Measurements from ENCODE around the gene DUSP16.
"Not testable (repeated sequence)": the region's sequence is repeated elsewhere in the genome, so short reads cannot be mapped to it uniquely, and the experiment has no call there.

Gene DUSP16

DNA sequence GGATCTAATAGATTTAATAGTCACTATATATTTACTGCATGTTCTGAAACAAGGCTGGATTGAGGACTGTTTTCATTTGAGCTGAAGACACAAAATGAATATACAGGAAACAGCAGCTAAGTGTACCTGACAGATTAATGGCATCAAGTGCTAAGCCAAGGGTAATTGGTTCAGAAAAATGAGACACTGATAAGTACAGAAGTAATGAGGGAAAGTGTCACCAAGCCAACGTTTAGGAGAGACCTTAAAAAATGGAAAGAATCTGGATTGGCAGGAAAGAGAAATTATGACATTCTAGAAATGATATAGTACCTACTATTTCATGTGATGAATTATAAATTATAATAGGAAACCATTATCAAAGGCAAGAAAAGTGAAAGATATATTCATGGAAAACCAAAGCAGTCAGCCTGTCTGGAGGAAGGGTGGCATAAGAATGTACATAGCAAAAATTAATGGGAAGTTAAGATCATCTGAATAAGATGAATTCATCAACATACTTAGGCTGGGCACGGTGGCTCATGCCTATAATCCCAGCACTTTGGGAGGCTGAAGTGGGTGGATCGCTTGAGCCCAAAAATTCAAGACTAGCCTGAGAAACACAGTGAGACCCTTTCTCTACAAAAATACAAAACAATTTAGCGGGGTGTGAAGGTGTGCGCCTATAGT lies 21.0 kb upstream of the DUSP16 start:
- DNase-seq: no peak

DNA sequence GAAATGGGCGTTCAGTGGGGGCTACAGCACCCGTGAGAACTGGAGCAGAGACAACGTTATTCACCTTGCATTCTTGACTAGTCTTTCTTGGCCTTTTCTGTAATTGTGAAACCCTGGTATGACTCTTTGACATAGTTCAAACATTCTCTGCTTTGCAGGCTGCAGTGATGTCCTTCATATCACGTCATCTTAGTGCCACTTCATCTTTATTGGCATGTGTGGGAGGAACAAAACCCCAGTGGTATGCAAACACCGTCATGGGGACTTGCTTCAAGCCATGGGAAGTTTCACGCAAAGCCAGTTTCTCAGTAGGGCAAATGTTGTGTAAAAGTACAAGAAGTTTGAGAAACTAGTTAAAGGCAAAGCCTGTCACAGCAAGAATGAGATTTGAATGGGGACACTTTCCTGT lies 20.2 kb upstream of the DUSP16 start:
- no peak for DNase-seq

DNA sequence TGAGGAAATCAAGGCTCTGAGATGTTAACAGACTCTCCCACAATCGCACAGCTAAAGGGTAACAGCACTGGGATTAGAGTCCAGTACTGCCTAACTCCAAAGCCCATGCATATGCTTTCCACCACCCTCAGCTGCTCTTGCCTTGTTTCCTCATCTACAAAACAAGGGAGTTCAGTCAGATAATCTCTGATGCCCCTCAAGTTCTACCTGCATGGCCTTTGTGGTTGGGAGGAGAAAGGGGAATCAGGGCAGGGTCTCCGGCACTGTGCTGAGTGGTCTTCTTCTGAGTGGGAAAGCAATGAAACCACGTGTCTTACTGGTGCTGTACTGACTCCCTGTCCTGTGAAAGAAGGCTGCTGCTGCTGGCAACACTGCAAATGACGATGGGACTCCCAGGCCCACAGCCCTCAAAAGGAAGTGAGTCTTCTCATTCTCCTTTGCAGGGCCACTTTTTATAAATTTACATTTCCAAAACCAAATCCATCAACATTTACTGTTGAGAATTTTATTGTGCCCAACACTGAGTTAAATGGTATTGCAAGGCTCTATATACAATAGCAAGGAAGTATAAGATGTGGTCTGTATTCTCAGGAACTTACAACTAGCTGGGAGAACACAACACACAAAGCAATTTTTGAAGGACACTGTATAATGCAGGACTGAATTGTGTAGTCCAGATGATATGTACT lies 19.7 kb upstream of the DUSP16 start:
- DNase-seq: no peak

DNA sequence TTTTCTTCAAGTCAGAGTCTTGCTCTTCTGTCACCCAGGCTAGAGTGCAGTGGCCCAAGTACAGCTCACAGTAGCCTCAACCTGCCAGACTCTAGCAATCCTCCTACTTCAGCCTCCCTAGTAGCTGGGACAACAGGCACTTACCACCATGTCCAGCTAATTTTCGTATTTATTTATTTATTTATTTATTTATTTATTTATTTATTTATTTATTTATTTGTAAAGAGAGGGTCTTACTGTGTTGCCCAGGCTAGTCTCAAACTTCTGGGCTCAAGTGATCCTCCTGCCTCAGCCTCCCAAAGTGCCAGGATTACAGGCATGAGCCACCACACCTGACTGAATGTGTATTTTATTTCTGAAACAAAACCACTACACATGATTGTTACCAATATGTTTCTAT lies 18.1 kb upstream of the DUSP16 start:
- not testable (repeated sequence) for DNase-seq

DNA sequence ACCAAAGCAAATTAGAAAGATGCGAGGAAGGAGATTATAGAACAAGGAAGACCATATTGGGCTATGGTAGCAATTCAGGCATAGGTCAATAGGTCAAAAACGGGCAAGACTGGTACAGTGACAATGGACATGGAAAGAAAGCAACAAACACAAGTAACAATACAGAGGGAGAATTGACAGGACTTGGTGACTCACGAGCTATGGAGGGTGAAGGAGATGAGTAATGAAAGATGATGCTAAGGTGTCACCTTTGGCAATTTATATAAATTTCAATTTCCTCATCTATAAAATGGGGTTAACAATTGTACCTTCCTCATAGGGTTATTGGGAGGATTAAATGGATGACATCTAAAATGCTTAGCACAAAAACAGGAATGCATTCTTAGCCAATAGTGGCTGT lies 15.1 kb upstream of the DUSP16 start:
- no peak for DNase-seq

DNA sequence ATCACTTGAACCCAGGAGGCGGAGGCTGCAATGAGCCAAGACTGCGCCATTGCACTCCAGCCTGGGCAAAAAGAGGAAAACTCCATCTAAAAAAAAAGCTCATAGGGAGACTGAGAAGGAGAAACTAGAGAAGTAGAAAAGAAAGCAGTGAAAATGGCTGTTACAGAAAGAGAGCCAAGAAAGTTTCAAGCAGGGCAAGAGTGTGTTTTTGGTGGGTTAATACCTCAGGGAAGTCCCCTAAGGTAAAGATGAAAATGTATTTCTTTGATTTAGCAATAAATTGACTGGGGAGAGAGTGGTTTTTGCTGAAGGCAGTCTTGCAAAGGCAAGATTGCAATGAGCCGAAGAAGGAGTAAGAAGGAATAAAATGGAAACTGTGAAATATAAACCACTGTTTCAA lies 10.0 kb upstream of the DUSP16 start:
- no peak for DNase-seq

DNA sequence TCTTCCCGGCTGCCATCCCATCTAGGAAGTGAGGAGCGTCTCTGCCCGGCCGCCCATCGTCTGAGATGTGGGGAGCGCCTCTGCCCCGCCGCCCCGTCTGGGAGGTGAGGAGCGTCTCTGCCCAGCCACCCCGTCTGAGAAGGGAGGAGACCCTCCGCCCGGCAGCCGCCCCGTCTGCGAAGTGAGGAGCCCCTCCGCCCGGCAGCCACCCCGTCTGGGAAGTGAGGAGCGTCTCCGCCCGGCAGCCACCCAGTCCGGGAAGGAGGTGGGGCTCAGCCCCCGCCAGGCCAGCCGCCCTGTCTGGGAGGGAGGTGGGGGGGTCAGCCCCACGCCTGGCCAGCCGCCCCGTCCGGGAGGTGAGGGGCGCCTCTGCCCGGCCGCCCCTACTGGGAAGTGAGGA lies 3.3 kb upstream of the DUSP16 start:
- not testable (repeated sequence) for DNase-seq

DNA sequence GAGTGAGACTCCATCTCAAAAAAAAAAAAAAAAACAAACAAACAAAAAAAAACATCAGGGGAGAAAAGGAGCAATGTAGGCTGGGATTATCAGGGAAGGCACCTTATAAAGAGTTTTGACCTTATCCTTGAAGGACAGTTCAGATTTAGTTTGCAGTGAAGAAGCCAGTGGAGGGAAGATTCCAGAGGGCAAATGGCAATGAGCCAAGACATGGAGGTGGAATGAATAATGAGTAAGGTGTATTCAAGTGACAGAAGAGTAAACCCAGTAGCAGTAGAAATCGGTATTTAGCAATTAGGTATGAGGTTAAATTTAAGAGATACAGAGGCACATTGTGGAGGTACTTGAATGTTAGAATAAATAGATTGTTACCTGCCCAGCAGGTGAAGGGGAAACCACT lies 2.2 kb upstream of the DUSP16 start:
- DNase-seq: no peak

DNA sequence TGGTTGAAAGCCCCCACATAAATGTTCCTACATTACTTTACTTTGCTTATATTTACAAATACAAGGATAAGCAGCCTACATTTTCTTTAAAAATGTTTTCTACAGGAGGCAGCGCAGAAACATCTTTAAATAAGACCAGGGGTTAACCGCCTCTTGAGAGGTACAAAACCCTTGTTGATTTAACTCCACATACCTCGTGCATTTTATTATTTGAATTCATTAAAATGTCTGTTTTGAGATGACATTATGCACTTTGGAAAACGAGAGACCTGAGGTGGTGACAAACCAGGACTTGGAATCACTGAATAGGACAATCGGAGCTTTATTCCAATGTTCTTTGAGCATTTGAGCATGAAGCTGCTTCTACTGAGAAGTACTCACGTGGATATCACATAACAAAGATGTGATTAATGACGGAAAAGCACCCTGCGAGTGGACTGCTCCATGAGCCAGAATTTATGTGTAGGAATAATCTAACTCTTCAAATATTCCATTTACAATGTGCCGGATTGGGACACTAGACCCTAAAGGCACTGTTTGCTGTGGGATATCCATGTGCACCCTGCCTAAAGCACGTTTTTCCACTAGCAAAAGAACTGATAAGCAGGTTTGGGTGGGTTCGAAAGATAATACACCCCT lies 746 bp upstream of the DUSP16 start:
- DNase-seq: no peak

DNA sequence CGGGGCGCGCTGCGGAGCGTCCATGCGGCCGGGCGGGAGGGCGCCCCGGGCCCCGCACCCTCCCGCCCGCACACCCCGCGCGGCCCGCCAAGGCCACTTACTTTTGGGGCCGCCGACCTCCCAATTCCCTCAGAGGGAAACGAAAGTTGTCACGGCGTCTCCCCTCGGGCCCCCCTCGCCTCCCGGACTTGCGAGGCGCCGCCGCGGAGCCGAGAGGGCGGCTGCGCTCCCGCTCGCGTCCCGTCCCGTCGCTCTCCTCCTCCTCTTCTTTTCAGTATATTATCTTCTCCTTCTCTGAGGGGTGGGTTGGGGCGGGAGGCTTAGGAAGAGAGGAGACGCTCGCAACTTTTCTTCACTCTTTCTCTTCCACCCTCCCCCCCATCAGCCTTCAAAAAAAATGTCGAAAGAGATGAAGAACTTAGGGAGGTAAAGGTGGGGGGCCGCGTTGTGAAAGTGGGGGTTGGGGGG lies 613 bp downstream of the DUSP16 start:
- peak; percentile 77 for DNase-seq

DNA sequence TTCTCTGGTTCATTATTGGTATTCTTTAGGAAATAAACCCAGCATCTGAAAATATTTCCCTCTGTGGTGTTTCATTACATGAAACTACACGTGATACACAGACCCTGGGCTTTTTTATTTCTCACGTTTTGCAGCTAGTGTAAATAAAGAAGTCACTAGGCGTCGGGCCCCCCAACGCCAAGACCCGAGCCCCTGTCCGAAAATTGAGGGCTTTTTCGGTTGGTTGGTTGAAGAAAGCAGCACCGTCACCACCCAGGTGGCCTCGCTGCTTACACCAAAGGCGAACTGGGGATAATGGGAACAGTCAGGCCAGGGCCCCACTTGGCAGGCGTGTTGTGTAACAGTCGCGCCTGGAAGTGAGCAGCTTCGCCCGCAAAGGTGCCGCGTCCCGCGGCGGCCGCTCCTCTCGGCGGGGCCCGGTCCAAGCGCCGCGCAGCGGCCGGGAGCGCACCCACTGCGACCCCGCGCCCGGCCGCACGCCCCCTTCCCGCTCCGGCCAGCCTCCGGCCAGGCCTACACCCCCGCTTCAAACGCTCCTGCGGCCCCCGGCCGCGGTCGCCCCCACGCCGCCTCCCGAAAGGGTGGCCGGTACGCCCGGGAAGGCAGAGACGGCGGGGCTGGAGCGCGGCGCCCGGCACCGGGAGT lies 1.2 kb downstream of the DUSP16 start:
- DNase-seq: peak; percentile 85

DNA sequence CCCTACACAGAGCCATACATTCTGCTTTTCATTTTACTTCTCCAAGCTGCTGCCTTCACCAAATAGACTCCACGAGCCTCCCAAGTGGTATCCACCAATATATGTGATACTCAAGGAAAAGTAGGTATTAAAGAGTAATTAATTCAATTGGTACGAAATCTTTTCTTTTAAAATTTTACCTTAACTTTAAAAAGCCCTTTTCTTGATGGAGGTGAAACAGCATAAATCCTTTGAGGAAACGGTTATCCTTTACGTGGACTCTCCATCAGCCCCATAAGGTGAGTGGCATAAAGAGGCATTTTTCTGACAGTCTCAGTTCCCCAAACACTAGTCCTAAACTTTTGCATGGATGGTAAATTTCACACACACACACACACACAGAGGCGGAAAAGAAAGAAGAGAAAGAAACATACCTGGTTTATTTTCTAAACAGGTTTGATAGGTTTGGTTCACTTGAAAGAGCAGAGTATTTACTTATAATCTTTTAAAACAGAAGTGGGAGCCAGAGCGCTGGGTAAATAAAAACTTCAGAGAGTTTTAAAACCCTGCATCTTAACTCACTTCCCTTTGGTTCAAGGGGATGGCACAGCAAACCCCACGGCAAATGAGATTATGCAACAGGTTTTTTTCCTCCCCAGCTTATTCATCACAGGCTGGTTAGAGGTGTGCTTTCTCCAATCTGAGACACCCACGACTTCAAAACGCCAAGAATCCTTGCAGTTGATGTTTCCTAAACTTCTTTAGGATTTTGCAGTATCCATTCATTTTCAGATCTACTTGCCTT lies 1.9 kb downstream of the DUSP16 start:
- peak; percentile 65 for DNase-seq

DNA sequence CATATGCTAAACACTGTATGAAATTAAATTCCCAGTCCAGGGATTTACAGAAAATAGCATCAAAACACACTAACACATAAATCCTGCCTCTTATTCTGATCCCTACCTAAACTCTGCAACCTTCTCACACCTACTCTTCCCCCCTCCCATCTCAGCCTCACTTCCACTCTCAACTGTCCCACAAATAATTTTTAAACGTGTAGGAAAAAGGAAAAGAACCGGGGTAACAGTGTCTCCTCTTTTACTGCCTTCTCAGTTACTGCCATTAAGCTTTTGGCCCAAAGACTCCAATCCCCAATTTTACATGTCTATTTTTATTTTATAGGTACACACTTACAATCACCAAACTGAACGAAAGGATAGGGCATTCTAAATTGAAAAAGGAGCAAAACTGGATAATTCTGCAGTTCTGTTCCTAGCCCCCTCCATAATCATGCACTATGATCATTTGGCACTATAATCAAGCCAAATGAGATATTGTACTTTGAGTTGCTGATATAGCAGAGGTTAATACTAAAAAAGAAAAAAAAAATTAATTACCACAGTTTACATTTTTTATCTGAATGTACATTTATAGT lies 2.9 kb downstream of the DUSP16 start:
- DNase-seq: no peak

DNA sequence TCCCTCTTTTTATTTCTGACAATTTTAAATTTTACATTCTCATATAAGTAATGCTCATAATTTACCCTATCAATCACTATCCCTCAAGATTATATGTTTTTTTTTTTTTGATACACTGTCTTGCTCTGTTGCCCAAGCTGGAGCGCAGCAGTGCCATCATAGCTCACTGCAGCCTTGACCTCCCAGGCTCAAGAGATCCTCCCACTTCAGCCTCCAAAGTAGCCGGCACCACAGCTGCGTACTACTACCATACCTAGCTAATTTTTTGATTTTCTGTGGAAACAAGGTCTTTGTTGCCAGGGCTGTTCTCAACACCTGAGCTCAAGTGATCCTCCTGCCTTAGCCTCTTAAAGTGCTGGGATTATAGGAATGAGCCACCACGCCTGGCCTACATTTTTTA lies 4.4 kb downstream of the DUSP16 start:
- no peak for DNase-seq

DNA sequence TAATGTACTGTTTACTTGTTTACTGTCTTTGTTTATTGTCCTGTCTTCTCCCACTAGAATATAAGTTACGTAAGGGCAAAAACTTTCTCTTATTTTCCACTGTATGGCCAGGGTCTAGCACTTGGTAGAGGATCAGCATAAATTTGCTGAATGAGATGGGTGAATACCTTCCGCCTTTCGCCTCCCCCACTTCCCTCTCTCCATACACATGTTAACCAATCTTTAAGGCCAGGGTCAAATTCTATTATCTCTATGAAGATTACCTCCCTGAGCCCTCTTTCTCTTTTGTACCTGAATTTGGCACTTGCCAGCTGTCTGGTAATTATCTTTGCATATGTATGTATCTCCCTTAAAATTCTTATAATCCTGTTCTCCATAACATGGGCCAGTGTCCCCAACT lies 4.9 kb downstream of the DUSP16 start:
- no peak for DNase-seq

DNA sequence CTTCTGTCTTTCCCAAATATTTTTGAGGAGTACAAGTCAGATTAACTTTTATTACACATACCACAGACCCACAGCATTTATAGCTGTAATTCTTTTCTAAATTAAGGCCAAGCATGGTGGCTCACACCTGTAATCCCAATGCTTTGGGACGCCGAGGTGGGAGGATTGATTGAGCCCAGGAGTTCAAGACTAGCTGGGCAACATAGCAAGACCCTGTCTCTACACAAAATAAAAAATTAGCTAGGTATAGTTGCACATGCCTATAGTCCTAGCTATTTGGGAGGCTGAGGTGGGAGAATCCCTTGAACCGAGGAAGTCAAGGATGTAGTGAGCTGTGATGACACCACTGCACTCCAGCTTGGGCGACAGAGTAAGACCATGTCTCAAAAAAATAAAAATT lies 7.0 kb downstream of the DUSP16 start:
- no peak for DNase-seq

DNA sequence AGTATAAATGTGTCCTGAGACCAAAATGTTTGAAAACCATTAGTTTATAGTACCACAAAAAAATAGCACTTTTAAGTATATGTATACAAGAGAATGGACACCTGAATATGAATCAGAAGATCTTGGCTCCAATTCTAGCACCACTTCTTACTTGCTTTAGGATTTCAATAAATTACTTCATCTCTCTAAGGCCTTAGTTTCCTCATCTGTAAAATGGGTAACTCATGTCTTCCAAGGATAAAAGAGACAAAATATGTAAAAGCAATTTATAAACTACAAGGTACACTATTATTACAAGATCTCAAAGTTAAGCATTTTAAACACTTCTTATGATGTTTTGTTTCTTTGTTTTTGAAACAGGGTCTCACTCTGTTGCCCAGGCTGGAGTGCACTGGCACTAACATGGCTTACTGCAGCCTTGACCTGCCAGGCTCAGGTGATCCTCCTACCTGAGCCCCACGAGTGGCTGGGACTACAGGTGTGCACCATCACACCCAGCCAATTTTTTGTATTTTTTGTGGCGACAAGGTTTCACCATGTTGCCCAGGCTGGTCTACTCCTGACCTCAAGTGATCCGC lies 9.4 kb downstream of the DUSP16 start:
- DNase-seq: no peak

DNA sequence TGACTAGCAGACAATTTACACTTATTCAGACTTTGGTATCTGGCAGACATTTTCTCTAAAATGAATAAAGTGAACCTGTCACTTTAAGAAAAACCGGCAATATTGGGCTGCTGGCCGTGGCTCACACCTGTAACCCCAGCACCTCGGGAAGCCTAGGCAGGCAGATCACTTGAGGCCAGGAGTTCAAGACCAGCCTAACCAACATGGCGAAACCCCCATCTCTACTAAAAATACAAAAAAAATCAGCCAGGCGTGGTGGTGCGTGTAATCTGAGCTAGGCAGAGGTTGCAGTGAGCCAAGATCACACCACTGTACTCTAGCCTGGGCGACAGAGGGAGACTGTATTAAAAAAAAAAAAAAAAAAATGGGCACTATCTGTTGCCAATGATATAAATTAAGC lies 11.5 kb downstream of the DUSP16 start:
- no peak for DNase-seq

DNA sequence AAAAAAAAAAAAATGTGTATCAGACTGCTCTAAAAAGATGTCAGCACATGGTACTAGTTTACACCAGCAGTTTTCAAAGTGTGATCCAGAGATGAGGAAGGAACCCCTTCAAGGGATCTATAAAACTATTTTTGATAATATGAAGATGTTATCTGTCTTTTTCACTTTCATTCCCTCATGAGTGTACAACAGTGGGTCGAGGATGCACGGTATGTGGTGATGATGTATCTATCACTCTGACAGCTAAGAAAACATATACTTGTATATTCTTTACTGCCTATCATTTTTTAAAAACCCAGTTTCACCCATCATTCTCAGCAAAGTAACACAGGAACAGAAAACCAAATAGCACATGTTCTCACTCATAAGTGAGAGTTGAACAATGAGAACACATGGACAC lies 12.4 kb downstream of the DUSP16 start:
- no peak for DNase-seq

DNA sequence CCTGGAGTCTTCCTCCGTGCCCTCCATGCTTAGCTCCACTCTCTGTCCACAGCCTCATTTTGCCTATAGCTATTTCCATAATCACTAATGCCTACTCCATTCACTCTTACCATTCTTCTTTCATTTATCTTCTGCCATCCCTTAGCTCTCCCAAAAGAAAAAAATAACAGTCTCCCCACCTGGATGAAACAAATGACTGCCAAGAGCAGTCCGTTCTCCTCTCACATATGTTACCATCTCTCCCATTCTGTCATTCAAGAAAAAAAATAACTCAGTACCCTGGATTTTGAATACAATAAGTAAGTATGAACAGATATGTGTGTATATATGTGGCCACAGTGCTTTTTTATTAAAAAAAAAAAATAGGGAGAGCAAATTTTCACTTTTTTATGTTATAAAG lies 13.2 kb downstream of the DUSP16 start:
- no peak for DNase-seq

DNA sequence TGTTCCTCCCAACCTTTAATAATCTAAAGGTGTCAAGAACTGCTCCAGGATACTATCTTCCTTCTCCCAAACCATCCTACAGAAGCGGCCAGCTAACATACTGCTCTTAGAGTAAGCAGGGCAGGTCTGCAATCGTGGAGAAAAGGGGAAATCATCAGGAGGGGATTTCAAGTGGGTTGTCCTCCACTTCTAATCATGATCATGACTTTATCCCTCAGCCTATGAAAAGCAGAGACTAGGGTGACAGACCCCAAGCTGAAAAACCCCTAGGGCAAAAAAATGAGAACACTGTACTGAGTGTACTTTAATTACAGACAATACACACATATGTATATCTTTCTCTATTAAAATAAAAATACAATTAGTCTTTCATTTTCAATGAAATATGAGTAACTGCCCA lies 13.9 kb downstream of the DUSP16 start:
- DNase-seq: no peak

DNA sequence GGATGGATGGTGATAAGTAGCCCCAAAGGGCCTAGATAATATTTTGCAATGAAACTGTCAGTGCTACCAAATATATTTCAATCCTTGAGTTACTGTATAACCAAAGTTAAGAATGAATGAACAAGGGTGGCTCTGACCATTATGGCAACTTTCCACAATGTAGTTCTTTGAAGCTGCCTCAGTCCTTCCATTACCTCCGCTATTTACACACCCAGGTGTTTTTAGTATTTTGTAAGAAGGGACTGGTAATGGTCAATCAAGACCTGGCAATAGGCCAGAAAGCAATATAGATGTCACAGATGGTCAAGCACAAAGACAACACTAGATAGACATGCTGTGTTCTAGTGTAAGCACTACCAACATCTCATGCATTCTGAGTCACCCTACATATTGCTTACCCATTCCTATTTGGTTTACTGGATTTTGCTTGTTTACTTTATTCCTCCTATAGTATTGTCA lies 16.3 kb downstream of the DUSP16 start:
- DNase-seq: no peak
